ENCODE measurements around the gene PTPN7.

PTPN7 gene

GRCh38 chr1:202198366-202198724 is 37.9 kb upstream of the PTPN7 start:
- no peaks in the 10 kb centered on the region for H3F3A ChIP-seq (ENCODE audit: insufficient read depth, low read length)
- 0 out of 2 replicates have a peak, but pooled peaks cover 4% of the 10 kb centered on the region for H3K27me3 ChIP-seq (ENCODE audit: insufficient read depth, low read length)
- no peaks in the 10 kb centered on the region for H3K36me3 ChIP-seq (ENCODE audit: insufficient read depth, low read length)
- no peaks in the 10 kb centered on the region for H3K9me2 ChIP-seq (ENCODE audit: low read depth, low read length)
- H3K9ac ChIP-seq (ENCODE audit: low read length), result no peak overlapping the region
- no peaks in the 10 kb centered on the region for H3K9me3 ChIP-seq (ENCODE audit: low read length)
- no peak overlapping the region for H2AFZ ChIP-seq (ENCODE audit: low read length)
- no peaks in the 10 kb centered on the region for H4K20me1 ChIP-seq (ENCODE audit: insufficient read depth, low read length)
- no peaks in the 10 kb centered on the region for H3K79me2 ChIP-seq (ENCODE audit: insufficient read depth, low read length)
- no peak for TF ChIP-seq CTCF (IDR thresholded peaks at IDR 0.05; ENCODE audit: low read length)
- TF ChIP-seq EZH2 (IDR thresholded peaks at IDR 0.05; ENCODE audit: borderline replicate concordance, low read length), result no peak
- no peaks in the 10 kb centered on the region for H3K4me1 ChIP-seq (ENCODE audit: insufficient read depth, low read length, severe bottlenecking)
- no peak overlapping the region for H3K27ac ChIP-seq (ENCODE audit: low read depth, low read length, poor library complexity, severe bottlenecking)
- no peak overlapping the region for H3K4me2 ChIP-seq (ENCODE audit: low read length)
- H3K4me3 ChIP-seq (ENCODE audit: low read depth, low read length, poor library complexity, severe bottlenecking), result no peak overlapping the region

DNA sequence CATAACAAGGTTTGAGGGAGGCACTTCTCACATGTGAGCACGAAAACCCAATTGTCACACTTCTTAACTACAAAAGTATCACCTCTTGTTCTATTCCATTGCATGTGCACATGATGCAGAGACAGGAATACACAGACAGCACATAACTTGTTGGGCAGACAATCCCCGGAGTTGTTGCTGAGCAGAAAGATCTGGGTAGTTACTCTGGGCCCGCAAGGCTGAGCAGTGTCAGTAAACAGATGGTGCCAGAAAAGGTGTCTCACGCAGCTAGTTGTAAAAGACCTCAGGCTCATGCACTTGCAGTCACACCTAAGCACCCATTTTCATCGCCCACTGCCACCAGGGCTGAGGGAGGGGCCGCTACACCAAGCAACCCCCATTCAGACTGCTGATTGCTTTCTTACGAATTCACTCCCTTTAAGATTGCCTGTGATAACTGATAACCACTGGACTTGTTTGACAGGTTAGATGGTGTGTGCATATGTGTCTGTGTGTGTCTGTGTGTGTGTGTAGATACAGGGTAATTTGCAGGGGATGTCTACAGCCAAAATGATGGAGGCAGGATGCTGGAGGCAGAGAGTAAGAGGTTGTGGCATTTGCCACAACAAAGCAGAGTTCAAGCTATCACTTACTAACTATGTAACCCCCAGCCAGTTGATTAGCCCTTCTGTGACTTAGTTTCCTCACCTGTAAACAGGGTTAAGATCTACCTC is 37.4 kb upstream of the PTPN7 start:
- Histone ChIP-seq H3K27ac (ENCODE audit: low read depth, low read length, poor library complexity, severe bottlenecking) (no peak overlapping the region), H3K4me3 (ENCODE audit: low read depth, low read length, poor library complexity, severe bottlenecking) (no peak overlapping the region), H3F3A (ENCODE audit: insufficient read depth, low read length) (no peaks in the 10 kb centered on the region), H3K9me3 (ENCODE audit: low read length) (no peaks in the 10 kb centered on the region), H3K4me1 (ENCODE audit: insufficient read depth, low read length, severe bottlenecking) (no peaks in the 10 kb centered on the region), H4K20me1 (ENCODE audit: insufficient read depth, low read length) (no peaks in the 10 kb centered on the region), H2AFZ (ENCODE audit: low read length) (no peak overlapping the region), H3K4me2 (ENCODE audit: low read length) (no peak overlapping the region), H3K9ac (ENCODE audit: low read length) (no peak overlapping the region), H3K9me2 (ENCODE audit: low read depth, low read length) (no peaks in the 10 kb centered on the region), H3K36me3 (ENCODE audit: insufficient read depth, low read length) (no peaks in the 10 kb centered on the region), H3K79me2 (ENCODE audit: insufficient read depth, low read length) (no peaks in the 10 kb centered on the region), H3K27me3 (ENCODE audit: insufficient read depth, low read length) (0 out of 2 replicates have a peak, but pooled peaks cover 4% of the 10 kb centered on the region)
- no peak for TF ChIP-seq CTCF (IDR thresholded peaks at IDR 0.05; ENCODE audit: low read length)
- TF ChIP-seq EZH2 (IDR thresholded peaks at IDR 0.05; ENCODE audit: borderline replicate concordance, low read length), result no peak

- H3K27ac ChIP-seq (ENCODE audit: low read depth, low read length, poor library complexity, severe bottlenecking), result no peak overlapping the region
- no peaks in the 10 kb centered on the region for H3K36me3 ChIP-seq (ENCODE audit: insufficient read depth, low read length)
- no peak overlapping the region for H3K4me3 ChIP-seq (ENCODE audit: low read depth, low read length, poor library complexity, severe bottlenecking)
- H3K9me2 ChIP-seq (ENCODE audit: low read depth, low read length), result no peaks in the 10 kb centered on the region
- no peak overlapping the region for H2AFZ ChIP-seq (ENCODE audit: low read length)
- H3K9me3 ChIP-seq (ENCODE audit: low read length), result no peaks in the 10 kb centered on the region
- H3F3A ChIP-seq (ENCODE audit: insufficient read depth, low read length), result no peaks in the 10 kb centered on the region
- H3K4me1 ChIP-seq (ENCODE audit: insufficient read depth, low read length, severe bottlenecking), result no peaks in the 10 kb centered on the region
- H3K9ac ChIP-seq (ENCODE audit: low read length), result no peak overlapping the region
- H3K27me3 ChIP-seq (ENCODE audit: insufficient read depth, low read length), result no peaks in the 10 kb centered on the region
- no peak overlapping the region for H3K4me2 ChIP-seq (ENCODE audit: low read length)
- no peaks in the 10 kb centered on the region for H4K20me1 ChIP-seq (ENCODE audit: insufficient read depth, low read length)
- no peaks in the 10 kb centered on the region for H3K79me2 ChIP-seq (ENCODE audit: insufficient read depth, low read length)
- no peak for TF ChIP-seq EZH2 (IDR thresholded peaks at IDR 0.05; ENCODE audit: borderline replicate concordance, low read length)
- TF ChIP-seq CTCF (IDR thresholded peaks at IDR 0.05; ENCODE audit: low read length), result no peak
Observed at GRCh38 chr1:202194328-202194648, 33.9 kb upstream of the PTPN7 start.
